NCI-H1436 treated with DMSO at 0.1 percent for 48 hours (cell line): ENCODE results near the gene CYP17A1.
"Not testable (repeated sequence)": the region's sequence is repeated elsewhere in the genome, so short reads cannot be mapped to it uniquely, and the experiment has no call there.

Experiments used
- DNase-seq: peaks from one replicate; lab custom pipeline; 2025; lab: John Stamatoyannopoulos, UW

CYP17A1 gene

GRCh38 chr10:102837230-102837721 lies at the start of gene CYP17A1:
CYP17A1 (minus strand) TSS chr10:102837413; CDS start chr10:102837361, 52 bp downstream.
- no peak for DNase-seq

- no peak for DNase-seq
These were observed 43.0 kb upstream of the CYP17A1 start for GRCh38 chr10:102880256-102880655.

- no peak for DNase-seq
These were observed 41.4 kb upstream of the CYP17A1 start for GRCh38 chr10:102878629-102879028.

- no peak for DNase-seq
These were observed 39.5 kb upstream of the CYP17A1 start for GRCh38 chr10:102876747-102877153.

GRCh38 chr10:102872163-102872562 lies 35.0 kb upstream of the CYP17A1 start:
- no peak for DNase-seq

GRCh38 chr10:102870221-102870620 lies 33.0 kb upstream of the CYP17A1 start:
- no peak for DNase-seq

GRCh38 chr10:102869258-102870198 lies 32.3 kb upstream of the CYP17A1 start, which contains the start of gene AS3MT:
AS3MT (plus strand) TSS chr10:102869470; CDS start chr10:102869593, 123 bp downstream.
- no peak for DNase-seq

GRCh38 chr10:102868911-102869257 lies 31.7 kb upstream of the CYP17A1 start:
- DNase-seq: no peak

- DNase-seq: no peak
These were observed 28.4 kb upstream of the CYP17A1 start for GRCh38 chr10:102865620-102866019.

- no peak for DNase-seq
These were observed 26.4 kb upstream of the CYP17A1 start for GRCh38 chr10:102863660-102864059.

GRCh38 chr10:102859911-102860310 lies 22.7 kb upstream of the CYP17A1 start:
- DNase-seq: no peak

- no peak for DNase-seq
These were observed 19.7 kb upstream of the CYP17A1 start for GRCh38 chr10:102856758-102857424.

GRCh38 chr10:102855731-102856436 lies 18.7 kb upstream of the CYP17A1 start:
- DNase-seq: peak; percentile 39

- DNase-seq: not testable (repeated sequence)
These were observed 16.0 kb upstream of the CYP17A1 start for GRCh38 chr10:102853237-102853636.

GRCh38 chr10:102850025-102850518 lies 12.9 kb upstream of the CYP17A1 start:
- DNase-seq: no peak

- no peak for DNase-seq
These were observed 8.2 kb upstream of the CYP17A1 start for GRCh38 chr10:102845352-102845902.

- not testable (repeated sequence) for DNase-seq
These were observed 7.1 kb upstream of the CYP17A1 start for GRCh38 chr10:102844190-102844776.

GRCh38 chr10:102843139-102843538 lies 5.9 kb upstream of the CYP17A1 start:
- not testable (repeated sequence) for DNase-seq

GRCh38 chr10:102841827-102842345 lies 4.7 kb upstream of the CYP17A1 start:
- DNase-seq: no peak

- not testable (repeated sequence) for DNase-seq
These were observed 1.2 kb upstream of the CYP17A1 start for GRCh38 chr10:102838276-102838927.
